Stimulated activated CD4-positive, alpha-beta T cell treated with anti-CD3 and anti-CD28 coated beads, Interleukin-4, amount 100 ng/mL, for 24 hours (primary cell): ENCODE data around the gene KIF13A.
"Not testable (repeated sequence)": the region's sequence is repeated elsewhere in the genome, so short reads cannot be mapped to it uniquely, and the experiment has no call there.

ENCODE experiments used
- DNase-seq: peaks from one replicate; pipeline ENCODE4 v3.0.0-alpha.2; 2020

KIF13A gene

DNA sequence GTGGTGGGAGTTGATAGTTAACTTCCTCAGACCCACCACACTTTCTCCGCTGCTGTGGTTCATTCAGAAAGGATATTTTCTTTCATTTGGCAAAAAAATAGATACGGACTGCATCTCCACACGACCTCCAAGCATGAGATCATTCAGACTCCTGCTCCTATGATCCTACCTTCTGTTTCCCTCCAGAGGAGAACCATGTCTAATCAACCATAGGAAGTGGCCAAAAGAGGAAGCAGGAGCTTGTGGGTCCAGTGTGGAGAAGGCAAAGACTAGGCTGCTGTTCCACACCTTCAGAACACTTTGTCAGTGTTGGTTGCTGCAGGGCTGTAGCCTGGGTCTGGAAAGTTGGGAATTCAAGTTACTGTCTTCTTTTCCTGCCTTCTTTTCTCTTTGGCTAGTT is 10.6 kb upstream of the KIF13A start:
- no peak for DNase-seq

GRCh38 chr6:17995414-17995813 is 8.0 kb upstream of the KIF13A start:
- no peak for DNase-seq

DNA sequence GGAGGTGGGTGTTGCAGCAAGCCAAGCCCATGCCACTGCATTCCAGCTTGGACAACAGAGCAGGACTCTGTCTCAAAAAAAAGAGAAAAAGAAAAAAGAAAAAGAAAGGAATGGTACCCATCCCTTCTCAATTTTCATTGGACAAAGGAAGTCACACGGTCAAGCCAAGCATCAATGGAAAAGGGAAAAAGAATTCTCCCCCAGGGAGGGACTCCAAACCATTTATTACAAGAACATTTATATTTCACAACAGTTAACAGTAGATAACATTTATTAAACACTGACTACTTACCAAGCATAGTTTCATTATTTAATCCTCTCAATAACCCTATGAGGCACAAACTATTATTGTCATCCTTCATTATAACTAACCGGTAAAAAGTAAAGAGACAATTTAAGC is 6.6 kb upstream of the KIF13A start:
- DNase-seq: no peak

GRCh38 chr6:17988422-17988944 is 1.0 kb upstream of the KIF13A start:
- DNase-seq: no peak

DNA sequence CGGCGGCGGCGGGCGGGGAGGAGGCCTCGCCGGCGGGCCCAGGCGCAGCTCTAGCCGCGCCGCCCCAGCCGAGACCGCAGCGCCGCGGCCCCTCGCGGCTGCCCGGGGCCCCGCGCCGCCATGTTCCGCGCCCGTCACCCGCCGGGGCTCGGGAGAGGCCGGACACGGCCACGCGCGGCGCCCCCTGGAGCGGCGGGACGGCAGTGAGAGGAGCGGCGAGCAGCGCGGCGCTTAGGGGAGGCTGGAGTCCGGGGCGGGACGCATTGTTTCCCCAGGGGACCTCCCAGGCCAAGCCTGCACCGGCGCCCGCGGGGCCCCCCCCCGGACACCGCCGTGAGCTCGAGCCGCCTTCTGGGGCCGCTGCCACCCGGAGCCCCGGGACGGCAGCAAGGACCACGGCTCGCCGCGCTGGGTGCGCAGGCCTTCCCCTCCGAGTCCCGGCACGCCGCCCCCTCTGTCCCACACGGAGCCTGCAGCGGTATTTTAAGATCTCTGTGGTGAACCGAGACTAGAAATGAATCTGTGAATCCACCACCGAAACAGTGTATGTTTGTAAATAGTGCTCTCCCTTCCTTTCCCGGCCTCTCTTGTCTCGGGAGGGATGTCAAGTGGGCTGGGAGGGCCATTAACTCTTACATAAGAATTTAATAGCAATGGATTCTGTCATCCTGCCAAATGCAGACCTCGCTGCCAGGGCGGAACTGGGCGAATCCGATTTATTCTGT is 424 bp upstream of the KIF13A start:
- DNase-seq: peak; percentile 30

- DNase-seq: no peak
Observed at GRCh38 chr6:17986656-17987446, 584 bp downstream of the KIF13A start.

DNA sequence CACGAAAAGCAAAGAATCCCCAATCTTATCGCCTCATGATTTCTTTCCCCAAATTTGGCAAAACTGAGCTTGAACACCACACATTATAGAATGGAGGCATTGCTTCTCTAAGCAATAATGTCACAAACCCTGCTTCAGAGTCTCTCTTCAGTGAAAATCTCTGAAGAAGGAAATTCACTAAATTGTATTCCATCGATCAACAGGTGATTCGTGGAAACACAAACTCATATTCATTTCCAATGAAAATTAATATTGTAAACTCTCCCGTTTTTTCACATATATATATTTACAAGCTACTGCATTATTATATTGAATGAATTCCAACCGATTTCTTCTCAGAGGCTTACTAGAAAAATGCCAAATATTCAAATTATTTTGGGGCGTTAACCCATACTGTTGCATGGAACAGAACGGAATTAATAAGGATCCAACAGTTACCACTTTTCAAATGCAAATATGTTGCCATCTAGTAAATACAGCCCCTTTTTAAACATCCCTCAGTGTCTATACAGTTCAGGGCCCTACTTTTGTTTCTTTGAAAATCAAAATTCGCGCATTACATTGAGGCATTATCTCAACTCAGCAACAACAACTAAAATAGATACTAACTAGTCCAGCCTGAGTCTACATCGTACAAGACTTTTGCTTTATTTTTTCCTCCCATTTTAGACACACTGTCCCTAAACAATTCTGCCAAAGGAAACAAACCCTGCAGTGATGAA is 1.3 kb downstream of the KIF13A start:
- DNase-seq: no peak

DNA sequence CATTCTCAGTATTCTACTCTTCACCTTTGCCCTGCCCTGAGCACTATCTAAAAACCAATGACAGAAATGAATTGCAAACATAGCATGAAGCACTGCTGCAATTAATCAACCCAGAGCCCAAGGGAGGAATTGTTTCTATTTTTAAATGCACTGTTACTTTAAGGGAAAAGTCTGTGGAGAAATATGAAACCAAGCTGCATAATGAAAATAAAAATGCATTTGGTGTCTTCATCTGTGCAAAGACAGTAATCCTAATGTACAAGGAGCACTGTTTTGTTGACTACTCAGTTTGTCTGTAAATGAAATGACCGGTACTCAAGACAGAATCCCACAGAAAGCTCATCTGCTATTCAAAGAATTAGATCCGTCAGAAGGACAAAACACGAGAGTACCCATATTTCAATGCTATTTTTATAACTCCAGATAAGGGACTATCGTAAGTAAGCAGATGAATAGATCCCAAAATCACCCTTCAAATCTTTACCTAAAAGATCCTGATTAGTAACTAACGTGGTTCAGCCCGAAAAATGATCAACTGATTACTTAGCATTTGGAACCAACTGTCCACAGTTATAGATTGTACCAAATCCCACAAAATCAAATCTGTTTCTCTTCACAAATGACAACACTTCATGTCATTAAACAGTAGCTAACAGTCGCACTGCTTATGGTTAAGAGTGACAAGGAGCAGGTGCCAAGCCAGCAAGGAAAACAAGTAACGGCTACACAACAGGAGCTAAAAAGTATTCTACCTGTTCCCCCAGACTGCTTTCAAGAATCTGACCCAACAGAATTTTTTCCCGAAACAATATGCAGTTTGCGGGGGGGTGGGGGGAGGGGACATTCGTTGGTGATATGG is 2.4 kb downstream of the KIF13A start:
- no peak for DNase-seq

GRCh38 chr6:17984399-17984798 is 3.0 kb downstream of the KIF13A start:
- DNase-seq: no peak

DNA sequence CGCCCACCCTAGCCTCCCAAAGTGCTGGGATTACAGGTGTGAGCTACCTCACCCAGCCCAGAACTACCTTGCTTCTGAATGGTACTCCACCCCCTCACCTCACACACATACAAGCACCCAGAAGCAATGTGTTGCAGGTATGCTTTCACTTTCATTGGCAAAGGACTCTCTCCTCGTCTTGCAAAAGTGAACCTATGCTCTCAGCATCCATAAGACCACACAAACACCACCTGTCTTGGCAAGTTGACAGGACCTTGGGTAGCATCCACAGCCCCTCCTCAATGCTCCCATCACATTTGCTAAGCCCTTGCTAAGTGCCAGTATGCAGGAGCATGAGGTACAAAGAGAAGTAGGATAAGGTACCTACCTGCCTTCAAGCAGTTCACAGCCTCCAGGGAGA is 3.7 kb downstream of the KIF13A start:
- no peak for DNase-seq

- DNase-seq: no peak
Observed at GRCh38 chr6:17980329-17980728, 7.1 kb downstream of the KIF13A start.

DNA sequence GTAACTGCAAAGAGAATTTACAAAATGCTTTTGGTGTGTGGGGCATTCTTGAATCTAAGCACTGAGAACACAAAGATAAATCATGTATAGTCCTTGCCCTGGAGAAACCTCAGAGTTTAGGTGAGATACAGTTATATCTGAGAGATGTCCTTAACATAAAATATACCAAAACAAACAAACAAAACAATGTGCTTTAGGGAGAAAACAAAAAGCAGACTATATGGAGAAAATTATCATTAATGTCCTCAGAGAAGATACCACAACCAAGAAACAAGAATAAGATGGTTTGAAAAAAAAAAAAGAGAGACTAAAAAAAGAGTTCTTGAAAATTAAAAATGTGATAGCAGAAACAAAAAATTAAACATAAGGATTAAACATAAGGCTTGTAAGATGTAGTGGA is 8.0 kb downstream of the KIF13A start:
- no peak for DNase-seq

- DNase-seq: not testable (repeated sequence)
Observed at GRCh38 chr6:17976258-17976657, 11.2 kb downstream of the KIF13A start.

GRCh38 chr6:17974570-17975368 is 12.7 kb downstream of the KIF13A start:
- no peak for DNase-seq

DNA sequence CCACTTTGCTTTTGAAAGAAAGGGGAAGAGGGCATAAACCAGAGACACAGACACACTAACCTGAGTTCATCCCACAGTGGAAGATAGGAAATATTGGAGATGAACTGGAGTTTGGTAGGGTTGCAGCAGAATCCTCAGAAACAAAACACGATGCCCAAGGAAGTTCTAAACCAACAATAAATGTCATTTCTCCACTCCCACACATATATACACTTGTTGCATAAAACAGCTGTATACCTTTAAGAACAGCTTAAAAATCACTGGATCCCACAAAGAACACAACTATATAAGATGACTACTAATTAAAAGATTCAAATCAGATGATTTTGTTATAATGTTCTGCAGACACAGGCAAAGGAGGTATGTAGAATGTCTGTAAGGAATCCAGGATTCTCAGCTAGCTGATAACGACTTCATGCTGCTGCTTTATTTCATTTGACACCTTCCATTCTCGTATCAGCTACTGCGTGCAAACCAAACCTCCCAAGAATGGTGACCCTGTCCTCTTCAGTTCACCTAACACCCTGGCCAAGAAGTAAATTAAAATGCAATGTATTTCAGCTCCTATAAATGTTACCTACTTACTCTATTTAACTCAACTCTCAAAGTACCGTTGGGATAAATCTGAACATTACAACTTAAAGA is 14.3 kb downstream of the KIF13A start:
- DNase-seq: no peak

- no peak for DNase-seq
Observed at GRCh38 chr6:17972074-17972952, 15.1 kb downstream of the KIF13A start.

GRCh38 chr6:17971128-17972073 is 16.0 kb downstream of the KIF13A start:
- DNase-seq: no peak

GRCh38 chr6:17968876-17969275 is 18.6 kb downstream of the KIF13A start:
- no peak for DNase-seq
